OCI-LY3 (cell line): ENCODE measurements around the gene KLHL3.

Source experiments
- CTCF ChIP-seq: fragments of 200-600, 300-600 bp; sonication (generic); IDR thresholded peaks from 2 replicates; pipeline ENCODE4 v1.5.1; 2014; ENCODE audit warnings: antibody characterized with exemption, low read length, low read depth
- EZH2phosphoT487 ChIP-seq: fragments of 200-600 bp; shearing (Covaris generic); IDR thresholded peaks from 2 replicates; pipeline ENCODE4 v1.6.1; 2018; ENCODE audit warnings: antibody characterized with exemption, mixed run types, low read depth

- no peak for TF ChIP-seq CTCF
- no peak for TF ChIP-seq EZH2phosphoT487
Observed at GRCh38 chr5:137584262-137584661, 151.6 kb downstream of the KLHL3 start.
